Stomach (tissue), 4 donors: ENCODE data around the gene ASIC2.

ENCODE experiments used
- CTCF ChIP-seq, 7 experiments: fragments of 450-650 bp in 4 of 7; fragments of 200-600 bp in 3 of 7; sonication (generic) in 3 of 7; IDR thresholded peaks; one replicate each; pipeline ENCODE4 v1.5.1; 2016 to 2019; ENCODE audit warnings: antibody characterized with exemption in 7 of 7, control low read depth in 2 of 7, mild to moderate bottlenecking in 1 of 7
- POLR2A ChIP-seq, 4 donors: fragments of 450-650 bp; IDR thresholded peaks; one replicate each; pipeline ENCODE4 v1.6.1; 2016; ENCODE audit warnings: antibody characterized with exemption in 4 of 4, control low read depth in 2 of 4, mild to moderate bottlenecking in 1 of 4, moderate library complexity in 1 of 4
- POLR2AphosphoS5 ChIP-seq, 3 donors: sonication (generic); formaldehyde crosslinking; IDR thresholded peaks; one replicate each; pipeline ENCODE4 v1.6.1; 2016; ENCODE audit warnings: antibody characterized with exemption in 3 of 3

DNA sequence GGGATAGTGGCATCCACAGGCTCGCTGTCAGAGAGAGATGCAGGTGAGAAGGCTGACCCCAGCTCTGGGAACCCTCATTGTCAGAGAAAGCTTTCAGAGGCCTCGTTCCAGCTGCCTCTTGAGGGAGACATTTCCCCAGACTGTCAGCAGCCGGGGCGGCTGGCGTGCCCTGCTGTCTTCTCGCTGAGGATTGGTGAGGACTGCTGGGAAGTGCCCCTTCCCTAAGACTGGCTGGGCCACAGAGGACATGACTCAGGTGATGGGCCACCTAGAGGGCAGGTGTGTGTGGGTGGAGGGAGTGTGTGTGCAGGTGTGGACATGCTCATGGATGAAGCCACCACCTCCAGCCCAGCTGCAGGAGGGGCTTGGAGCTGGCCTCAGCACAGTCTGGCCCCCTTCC is 276.2 kb downstream of the ASIC2 start:
- TF ChIP-seq POLR2A (IDR thresholded peaks at IDR 0.05) (no peak), CTCF (IDR thresholded peaks at IDR 0.05) (no peak), POLR2AphosphoS5 (IDR thresholded peaks at IDR 0.05) (no peak)
